Gastrocnemius medialis (tissue), 4 donors: ENCODE data around the gene SLC37A3.
"Not testable (repeated sequence)": the region's sequence is repeated elsewhere in the genome, so short reads cannot be mapped to it uniquely, and the experiment has no call there.

Experiments
- CTCF ChIP-seq, 5 experiments: fragments of 450-650 bp in 3 of 5; fragments of 200-600 bp in 2 of 5; sonication (generic) in 2 of 5; IDR thresholded peaks in 4 of 5; conservative IDR thresholded peaks in 1 of 5; 1 replicate in 4 of 5; 2 replicates in 1 of 5; pipeline ENCODE4 v1.5.1; 2016 to 2019; ENCODE audit warnings: antibody characterized with exemption in 5 of 5, mild to moderate bottlenecking in 3 of 5, moderate library complexity in 3 of 5
- POLR2A ChIP-seq, 2 donors: fragments of 450-650 bp; IDR thresholded peaks; one replicate each; pipeline ENCODE4 v1.6.1; 2017; ENCODE audit warnings: antibody characterized with exemption in 2 of 2, mild to moderate bottlenecking in 2 of 2, moderate library complexity in 2 of 2

GRCh38 chr7:140320078-140320477 is 78.3 kb downstream of the SLC37A3 start:
- not testable (repeated sequence) for TF ChIP-seq POLR2A (IDR thresholded peaks at IDR 0.05); CTCF (IDR thresholded peaks at IDR 0.05 in 4 of 5, conservative IDR thresholded peaks at IDR 0.05 in 1 of 5)
